NT2/D1 (cell line): ENCODE measurements around the gene IQGAP1.

Source experiments
- YY1 ChIP-seq: IDR thresholded peaks from 2 replicates; pipeline ENCODE4 v1.6.1; 2011; ENCODE audit not compliant: insufficient read length, insufficient read depth
- ZNF274 ChIP-seq: IDR thresholded peaks from 2 replicates; pipeline ENCODE4 v1.6.1; 2011; ENCODE audit warnings: mild to moderate bottlenecking, low read depth, low read length

DNA sequence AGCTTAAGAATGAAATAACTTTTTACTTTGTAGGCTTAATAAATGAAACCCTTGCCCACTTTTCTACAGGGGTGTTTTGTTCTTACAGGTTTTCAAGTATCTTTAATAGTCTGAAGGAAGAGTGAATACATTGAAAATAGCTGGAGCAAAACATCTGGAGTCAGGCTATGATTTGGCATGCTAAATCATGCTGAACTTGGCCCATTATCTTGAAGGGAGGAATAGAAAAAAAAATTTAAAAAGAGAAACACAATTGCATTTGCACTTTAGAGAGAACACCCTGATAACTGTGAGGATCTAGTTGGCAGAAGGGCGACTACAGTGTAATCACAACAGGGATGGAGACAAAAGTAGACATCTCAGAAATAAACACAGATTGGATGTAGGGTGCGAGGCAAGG, 1.8 kb upstream of the IQGAP1 start:
- TF ChIP-seq ZNF274 (no peak), YY1 (no peak)
